GM04503 (cell line): ENCODE data around the gene SRD5A1.
"Not testable (repeated sequence)": the region's sequence is repeated elsewhere in the genome, so short reads cannot be mapped to it uniquely, and the experiment has no call there.

Source experiments
- DNase-seq: peaks from one replicate; pipeline ENCODE4 v3.0.0-alpha.2; 2012; ENCODE audit warnings: low read depth

The SRD5A1 gene

DNA sequence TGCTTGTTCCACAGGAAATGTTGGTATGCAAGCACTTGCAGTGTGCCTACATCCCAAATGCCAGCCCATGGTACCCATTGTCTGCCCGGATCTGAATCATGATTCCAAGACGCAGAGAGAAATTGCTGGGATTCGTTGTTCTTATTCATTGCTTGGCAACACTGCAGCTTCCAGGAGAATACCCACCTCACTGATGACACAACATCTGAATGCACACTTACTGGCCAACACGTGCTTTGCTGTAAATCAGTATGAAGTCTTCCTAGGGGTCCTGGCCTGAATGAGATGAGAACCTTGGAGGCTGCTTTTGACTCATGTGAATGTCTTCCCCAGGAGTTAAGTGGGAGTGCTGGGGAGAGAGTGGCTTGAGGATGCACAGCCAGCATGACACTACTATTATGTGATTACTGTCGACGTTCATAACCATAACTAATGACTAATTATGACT lies 11.6 kb downstream of the SRD5A1 start:
- no peak for DNase-seq

DNA sequence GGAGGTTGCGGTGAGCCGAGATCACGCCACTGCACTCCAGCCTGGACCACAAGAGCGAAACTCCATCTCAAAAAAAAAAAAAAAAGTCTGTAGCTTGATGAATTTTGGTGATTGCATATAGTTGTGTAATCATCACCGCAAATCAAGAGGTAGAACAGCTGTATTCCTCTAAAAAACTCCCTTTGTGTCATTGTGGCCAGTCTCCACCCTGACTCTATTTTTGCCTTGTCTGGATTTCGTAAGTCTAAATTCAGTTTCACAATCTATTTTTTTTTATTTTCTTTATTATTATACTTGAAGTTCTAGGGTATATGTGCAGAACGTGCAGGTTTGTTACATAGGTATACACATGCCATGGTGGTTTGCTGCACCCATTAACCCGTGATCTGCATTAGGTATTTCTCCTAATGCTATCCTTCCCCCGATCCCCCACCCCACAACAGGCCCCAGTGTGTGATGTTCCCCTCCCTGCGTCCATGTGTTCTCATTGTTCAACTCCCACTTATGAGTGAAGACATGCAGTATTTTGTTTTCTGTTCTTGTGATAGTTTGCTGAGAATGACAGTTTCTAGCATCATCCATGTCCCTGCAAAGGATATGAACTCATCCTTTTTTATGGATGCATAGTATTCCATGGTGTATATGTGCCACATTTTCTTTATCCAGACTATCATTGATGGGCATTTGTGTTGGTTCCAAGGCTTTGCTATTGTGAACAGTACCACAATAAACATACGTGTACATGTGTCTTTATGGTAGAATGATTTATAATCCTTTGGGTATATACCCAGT lies 12.5 kb downstream of the SRD5A1 start:
- not testable (repeated sequence) for DNase-seq

- DNase-seq, result no peak
These were observed 15.9 kb downstream of the SRD5A1 start for GRCh38 chr5:6649186-6649585.

- no peak for DNase-seq
These were observed 16.4 kb downstream of the SRD5A1 start for GRCh38 chr5:6649681-6650080.

- DNase-seq, result no peak
These were observed 18.8 kb downstream of the SRD5A1 start for GRCh38 chr5:6652025-6652424.

DNA sequence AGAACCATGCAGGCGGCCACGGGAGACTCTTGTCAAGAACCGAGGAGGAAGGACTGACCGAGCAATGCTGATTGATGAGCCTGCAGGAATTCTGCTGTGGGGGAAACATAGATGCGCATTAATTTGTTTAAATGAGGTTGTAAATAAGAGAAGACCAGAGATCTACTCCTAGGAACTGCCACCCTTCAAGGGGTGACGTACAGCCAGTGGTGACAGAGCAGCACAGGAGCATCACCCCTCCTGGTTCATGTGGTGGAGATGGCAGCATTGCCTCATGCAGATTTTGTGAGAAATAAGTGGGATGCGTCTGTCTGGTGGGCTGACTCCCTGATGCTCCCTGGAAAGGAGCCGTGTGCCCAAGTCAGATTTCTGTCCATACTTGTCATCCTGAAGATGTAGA lies 22.2 kb downstream of the SRD5A1 start:
- DNase-seq, result no peak

GRCh38 chr5:6656680-6657079 lies 23.4 kb downstream of the SRD5A1 start:
- DNase-seq, result no peak

DNA sequence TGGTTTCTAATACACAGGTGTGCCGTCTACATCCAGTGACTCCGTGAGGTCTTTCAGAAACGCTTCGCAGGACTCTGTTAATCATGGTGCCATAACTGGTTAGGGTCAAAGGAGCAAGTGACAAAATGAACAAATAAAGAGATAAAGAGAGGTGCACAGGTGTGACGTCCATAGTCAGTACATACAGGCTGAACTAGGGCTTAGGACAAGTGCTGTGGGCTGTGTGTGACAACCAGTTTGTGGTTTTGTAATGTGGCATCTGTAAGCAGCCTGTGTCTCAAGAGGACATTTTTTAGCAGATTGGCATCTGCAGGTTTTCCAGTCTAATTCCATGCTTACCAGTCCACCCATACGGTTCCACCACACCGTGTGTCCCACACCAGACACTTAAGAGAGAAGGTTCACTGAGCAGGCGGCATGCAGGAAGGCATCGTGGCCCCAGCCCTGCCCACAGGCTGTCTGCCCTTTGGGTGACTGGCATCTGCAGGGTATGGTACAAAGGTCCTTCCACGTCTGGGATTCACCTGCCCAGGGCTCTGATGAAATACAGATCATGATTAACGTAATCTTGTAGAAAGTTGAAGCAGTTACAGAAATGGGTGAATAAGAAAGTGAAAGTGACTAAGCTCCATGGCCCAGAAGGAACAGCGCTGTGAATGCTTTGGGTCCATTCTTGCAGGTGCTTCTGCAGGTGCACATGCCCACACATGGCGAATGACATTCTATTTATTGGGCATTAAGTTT lies 26.9 kb downstream of the SRD5A1 start:
- no peak for DNase-seq

DNA sequence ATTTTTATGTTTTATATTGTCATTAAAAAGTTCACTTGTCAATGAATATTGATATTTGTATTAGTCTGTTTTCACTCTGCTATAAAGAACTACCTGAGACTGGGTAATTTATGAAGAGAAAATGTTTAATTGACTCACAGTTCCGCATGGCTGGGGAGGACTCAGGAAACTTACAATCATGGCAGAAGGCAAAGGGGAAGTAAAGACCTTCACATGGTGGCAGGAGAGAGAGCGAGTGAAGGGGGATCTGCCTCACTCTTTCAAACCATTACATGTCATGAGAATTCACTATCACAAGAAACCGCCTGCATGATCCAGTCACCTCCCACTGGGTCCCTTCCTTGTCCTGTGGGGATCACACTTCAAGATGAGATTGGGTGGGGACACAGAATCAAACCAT lies 27.4 kb downstream of the SRD5A1 start:
- DNase-seq, result no peak

- DNase-seq, result no peak
These were observed 33.5 kb downstream of the SRD5A1 start for GRCh38 chr5:6666762-6667161.

- no peak for DNase-seq
These were observed 34.4 kb downstream of the SRD5A1 start for GRCh38 chr5:6667648-6668047.

DNA sequence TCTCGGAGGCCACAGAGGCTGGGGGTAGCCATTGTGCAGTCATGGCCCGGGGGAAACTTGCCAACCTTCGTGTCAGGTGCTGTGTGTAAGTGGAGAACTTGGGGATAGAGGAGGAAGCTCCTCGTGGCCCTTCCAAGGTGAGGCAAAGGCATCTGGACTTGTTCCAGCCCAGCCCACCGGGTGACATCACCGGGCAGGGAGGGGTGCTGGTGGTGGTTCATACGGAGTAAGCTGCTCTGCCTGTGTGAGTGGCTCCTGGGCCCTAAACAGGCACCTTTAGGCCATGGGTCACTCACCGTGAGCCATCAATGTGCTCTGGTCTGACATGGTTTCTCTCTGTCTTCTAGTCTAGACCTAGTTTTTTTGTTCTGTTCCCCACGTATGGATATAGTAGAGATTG lies 35.5 kb downstream of the SRD5A1 start:
- not testable (repeated sequence) for DNase-seq

DNA sequence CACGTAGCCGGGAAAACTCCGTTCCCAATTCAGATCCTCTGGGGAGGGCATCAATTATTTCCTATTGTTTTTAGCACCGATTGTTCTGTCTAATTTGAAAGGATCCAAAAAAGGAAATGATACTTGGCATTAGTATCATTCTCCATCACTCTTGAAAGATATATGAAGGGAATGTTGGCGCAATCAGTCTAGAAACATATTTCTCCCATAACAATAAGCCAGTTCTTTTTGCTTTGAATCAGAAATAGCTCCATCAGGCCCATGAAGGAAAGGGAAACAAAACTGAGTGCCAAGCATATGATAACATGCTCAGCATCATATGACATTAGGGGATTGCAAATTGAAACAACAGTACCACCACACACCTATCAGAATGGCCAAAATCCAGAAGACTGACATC lies 39.8 kb downstream of the SRD5A1 start:
- DNase-seq, result no peak

DNA sequence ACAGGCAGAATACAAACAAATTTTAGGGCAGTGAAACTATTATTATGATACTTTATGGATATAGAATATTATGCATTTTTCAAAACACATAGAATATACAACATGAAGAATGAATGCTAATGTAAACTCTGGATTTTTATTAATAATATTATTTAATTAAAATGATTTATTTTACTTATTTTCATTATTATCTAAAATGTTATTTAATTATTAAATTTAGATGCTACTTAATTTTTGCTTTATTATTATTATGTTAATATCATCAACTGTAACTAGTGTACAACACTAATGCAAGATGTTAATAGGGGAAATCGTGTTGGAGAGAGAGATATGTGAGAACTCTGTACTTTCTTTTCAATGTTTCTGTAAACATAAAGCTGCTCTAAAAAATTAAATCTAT lies 40.7 kb downstream of the SRD5A1 start:
- DNase-seq, result no peak

- DNase-seq, result no peak
These were observed 41.2 kb downstream of the SRD5A1 start for GRCh38 chr5:6674421-6674820.

DNA sequence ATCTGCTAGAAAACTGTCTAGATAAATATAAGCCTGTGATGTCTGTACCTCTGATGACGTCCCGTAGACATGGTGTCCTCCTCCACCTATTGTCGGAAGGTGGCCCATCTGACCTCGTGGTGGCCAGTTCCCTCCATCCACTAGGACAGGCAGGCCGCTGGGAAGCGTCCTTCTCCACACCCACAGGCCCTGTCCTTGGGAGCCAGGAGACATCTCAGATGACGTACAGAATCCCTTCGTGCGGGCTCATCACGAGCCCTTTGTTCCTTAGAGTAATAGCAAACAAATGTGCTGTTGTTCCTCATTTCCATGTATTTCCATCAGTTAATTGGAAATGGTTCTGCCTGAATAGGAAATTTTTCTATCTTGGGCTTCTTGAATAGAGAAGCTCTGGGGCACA lies 41.6 kb downstream of the SRD5A1 start:
- DNase-seq, result no peak

GRCh38 chr5:6675784-6676491 lies 42.7 kb downstream of the SRD5A1 start:
- no peak for DNase-seq

DNA sequence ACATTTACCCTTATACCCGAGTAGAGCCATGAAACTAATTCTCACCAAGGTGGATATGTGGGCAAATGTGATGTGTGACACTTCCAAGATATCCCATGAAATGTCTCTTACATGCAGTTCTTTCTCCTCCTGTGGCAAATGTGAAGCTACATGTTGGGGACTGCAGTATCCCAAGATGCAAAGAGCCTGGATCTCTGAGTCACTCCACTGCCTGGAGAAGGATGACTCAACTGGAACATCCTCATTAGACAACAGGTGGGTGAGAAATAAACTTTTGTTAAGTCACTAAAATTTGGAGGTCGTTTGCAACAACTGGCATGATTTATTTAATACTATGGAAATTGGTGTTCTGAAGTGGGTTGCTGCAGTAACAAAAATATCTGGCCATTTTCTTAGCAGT lies 43.5 kb downstream of the SRD5A1 start:
- DNase-seq, result no peak

- DNase-seq, result no peak
These were observed 45.1 kb downstream of the SRD5A1 start for GRCh38 chr5:6678385-6678784.

DNA sequence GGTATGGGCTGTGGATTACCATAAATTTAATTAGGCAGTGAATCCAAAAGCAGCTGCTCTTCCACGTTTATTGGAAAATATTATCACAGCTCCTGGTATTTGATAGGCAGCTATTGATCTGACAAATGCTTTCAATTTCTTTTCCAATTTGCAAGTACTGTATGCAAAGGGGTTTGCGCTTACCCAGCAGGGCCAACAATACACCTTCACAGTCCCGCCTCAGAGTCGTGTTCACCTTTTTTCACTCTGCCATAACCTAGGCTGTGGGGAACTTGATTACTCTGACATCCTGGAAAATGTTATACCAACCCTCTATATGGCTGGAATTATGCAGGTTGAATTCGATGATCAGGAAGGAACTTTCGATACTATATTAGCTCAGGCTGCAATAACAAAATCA lies 47.7 kb downstream of the SRD5A1 start:
- no peak for DNase-seq

- no peak for DNase-seq
These were observed 48.4 kb downstream of the SRD5A1 start for GRCh38 chr5:6681682-6682081.

DNA sequence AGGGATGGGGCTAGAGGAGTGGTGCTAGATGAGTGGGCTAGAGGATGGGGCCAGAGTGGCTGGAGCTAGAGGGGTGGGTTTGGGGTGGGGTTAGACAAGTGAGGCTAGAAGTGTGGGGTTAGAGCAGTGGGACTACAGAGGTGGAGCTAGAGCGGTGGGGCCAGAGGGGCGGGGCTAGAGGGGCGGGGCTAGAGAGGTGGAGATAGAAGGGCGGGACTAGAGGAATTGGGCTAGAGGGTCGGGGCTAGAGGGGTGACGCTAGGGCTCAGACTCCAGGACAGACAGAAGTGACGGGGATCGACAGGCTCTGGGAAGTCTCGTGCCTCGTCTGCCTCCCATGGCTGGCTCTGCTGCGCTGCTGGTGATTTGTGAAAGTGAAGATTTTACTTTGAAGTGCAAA lies 49.0 kb downstream of the SRD5A1 start:
- no peak for DNase-seq

DNA sequence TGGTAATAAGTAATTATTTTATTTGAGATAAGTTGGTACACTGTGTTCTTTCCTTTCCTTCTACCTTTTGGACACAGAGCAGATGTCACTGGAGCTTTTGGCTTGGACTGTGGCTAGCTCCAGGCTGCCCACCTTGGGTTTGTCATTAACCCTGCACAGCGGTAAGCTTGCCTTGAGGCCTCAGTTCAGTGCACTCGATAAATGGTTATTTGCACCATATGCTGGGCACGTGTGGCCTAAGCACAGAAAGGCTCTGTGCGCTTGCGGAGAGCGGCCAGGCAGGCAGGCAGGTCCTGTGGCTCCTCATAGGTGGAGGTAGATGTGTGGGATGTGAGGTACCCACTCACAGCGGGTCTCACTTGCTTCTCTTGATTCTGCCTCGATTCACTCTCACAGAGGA lies 50.0 kb downstream of the SRD5A1 start:
- no peak for DNase-seq
